Activated CD8-positive, alpha-beta T cell treated with anti-CD3 and anti-CD28 coated beads for 36 hours (primary cell): Measurements from ENCODE around the gene CASKIN2. TPM values are rescaled to one million over a fixed set of nuclear protein-coding genes. Genes with fewer than 3 reads are reported as not detected.
A peak's percentile ranks its signal among the peaks of the same experiment; 100 is the strongest.

Experiments used
- ATAC-seq: fragments of 200-7000 bp; cut with Tn5 transposase; one replicate; pipeline ENCODE4 v1.10.0; 2021; ENCODE audit warnings: mild to moderate bottlenecking, moderate library complexity
- CTCF ChIA-PET: fragments of 350-600 bp; sonication (Branson Sonifier 250); formaldehyde crosslinking; loops from one replicate; lab custom pipeline; 2021; ENCODE audit warnings: antibody characterized with exemption; lab: Charles Lee
- POLR2A ChIA-PET: fragments of 350-600 bp; sonication (Branson Sonifier 250); formaldehyde crosslinking; loops from one replicate; lab custom pipeline; 2021; ENCODE audit warnings: antibody characterized with exemption; lab: Charles Lee
- DNase-seq: peaks from one replicate; pipeline ENCODE4 v3.0.0-alpha.2; 2020
- H3K27ac Mint-ChIP-seq: one replicate; pipeline ENCODE4 v1.8.0; 2021; ENCODE audit warnings: mild to moderate bottlenecking, mixed read lengths
- H3K27me3 Mint-ChIP-seq: one replicate; pipeline ENCODE4 v1.8.0; 2021; ENCODE audit warnings: mixed read lengths
- H3K36me3 Mint-ChIP-seq: one replicate; pipeline ENCODE4 v1.8.0; 2021; ENCODE audit warnings: low read depth, mixed read lengths
- H3K4me1 Mint-ChIP-seq: one replicate; pipeline ENCODE4 v1.8.0; 2021; ENCODE audit warnings: low read depth, mixed read lengths
- H3K4me3 Mint-ChIP-seq: one replicate; pipeline ENCODE4 v1.8.0; 2021; ENCODE audit warnings: mild to moderate bottlenecking, moderate library complexity, mixed read lengths
- H3K9me3 Mint-ChIP-seq: one replicate; pipeline ENCODE4 v1.8.0; 2021; ENCODE audit warnings: mixed read lengths
- intact Hi-C: fragments of 100-400 bp; cut with micrococcal nuclease; formaldehyde crosslinking; loops from one replicate; pipeline ENCODE4 v1.10.0; 2022
- total RNA-seq, 2 experiments: library from RNA; stranded (reverse); gene quantifications; one replicate each; pipeline ENCODE4 v1.2.3, GENCODE V29; 2021
- TF ChIP-seq, protein P1 (sequence below): fragments of 200-600 bp; IDR thresholded peaks from one replicate; pipeline ENCODE4 v1.8.0; 2022; ENCODE audit warnings: antibody characterized with exemption, mild to moderate bottlenecking

The CASKIN2 gene
- total RNA-seq, 2 experiments from 2014 or later, result 2.2 to 2.5 TPM

GRCh38 chr17:75524970-75525805 lies 9.9 kb upstream of the CASKIN2 start, which contains the start of gene LLGL2:
TSS of gene LLGL2 (plus strand) at chr17:75525697. CDS start at chr17:75543427, 17,730 bp downstream.
- peak; percentile 82 for DNase-seq
- TF ChIP-seq, protein P1, sequence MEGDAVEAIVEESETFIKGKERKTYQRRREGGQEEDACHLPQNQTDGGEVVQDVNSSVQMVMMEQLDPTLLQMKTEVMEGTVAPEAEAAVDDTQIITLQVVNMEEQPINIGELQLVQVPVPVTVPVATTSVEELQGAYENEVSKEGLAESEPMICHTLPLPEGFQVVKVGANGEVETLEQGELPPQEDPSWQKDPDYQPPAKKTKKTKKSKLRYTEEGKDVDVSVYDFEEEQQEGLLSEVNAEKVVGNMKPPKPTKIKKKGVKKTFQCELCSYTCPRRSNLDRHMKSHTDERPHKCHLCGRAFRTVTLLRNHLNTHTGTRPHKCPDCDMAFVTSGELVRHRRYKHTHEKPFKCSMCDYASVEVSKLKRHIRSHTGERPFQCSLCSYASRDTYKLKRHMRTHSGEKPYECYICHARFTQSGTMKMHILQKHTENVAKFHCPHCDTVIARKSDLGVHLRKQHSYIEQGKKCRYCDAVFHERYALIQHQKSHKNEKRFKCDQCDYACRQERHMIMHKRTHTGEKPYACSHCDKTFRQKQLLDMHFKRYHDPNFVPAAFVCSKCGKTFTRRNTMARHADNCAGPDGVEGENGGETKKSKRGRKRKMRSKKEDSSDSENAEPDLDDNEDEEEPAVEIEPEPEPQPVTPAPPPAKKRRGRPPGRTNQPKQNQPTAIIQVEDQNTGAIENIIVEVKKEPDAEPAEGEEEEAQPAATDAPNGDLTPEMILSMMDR, result no peak
- Mint-ChIP-seq H3K9me3 (no peaks in the 10 kb centered on the region), H3K4me1 (peaks cover 10% of the 10 kb centered on the region), H3K27ac (no peak within 1 kb of the TSS), H3K27me3 (peaks cover 2% of the 10 kb centered on the region), H3K36me3 (peaks cover 13% of the 10 kb centered on the region), H3K4me3 (peak within 1 kb of the TSS; percentile 69)
- POLR2A ChIA-PET, result interaction anchor here (0.5 to 1.3 kb wide), 4 partner anchors 9 to 60 kb away, joined by 3 to 9 read pairs (median 4); partner anchors contain the start of gene TSEN54
- CTCF ChIA-PET, result interaction anchor here (0.6 to 5.7 kb wide), 6 partner anchors 9 to 567 kb away, joined by 3 to 25 read pairs (median 5); partner anchors contain the start of genes TMEM94 and TSEN54
- intact Hi-C loops, result loop anchor here (10.0 kb wide), 1 partner anchor 60 kb away; the partner anchor contains the start of gene MYO15B
- peak; percentile 95 for ATAC-seq

GRCh38 chr17:75524269-75524969 lies 9.1 kb upstream of the CASKIN2 start:
- peak overlapping the region; percentile 45 for H3K4me3 Mint-ChIP-seq
- no peaks in the 10 kb centered on the region for H3K9me3 Mint-ChIP-seq
- intact Hi-C loops, result loop anchor here (10.0 kb wide), 1 partner anchor 60 kb away; the partner anchor contains the start of gene MYO15B
- ATAC-seq, result no peak
- TF ChIP-seq, protein P1, result no peak
- H3K27me3 Mint-ChIP-seq, result peaks cover 2% of the 10 kb centered on the region
- DNase-seq, result peak; percentile 16
- POLR2A ChIA-PET, result interaction anchor here (0.5 to 1.3 kb wide), 4 partner anchors 8 to 61 kb away, joined by 3 to 9 read pairs (median 4); partner anchors contain the start of gene TSEN54
- CTCF ChIA-PET, result interaction anchor here (0.9 to 5.7 kb wide), 4 partner anchors 8 to 567 kb away, joined by 3 to 25 read pairs (median 12); partner anchors contain the start of gene TSEN54
- H3K27ac Mint-ChIP-seq, result no peak overlapping the region
- H3K4me1 Mint-ChIP-seq, result peaks cover 13% of the 10 kb centered on the region
- H3K36me3 Mint-ChIP-seq, result peaks cover 17% of the 10 kb centered on the region

DNA sequence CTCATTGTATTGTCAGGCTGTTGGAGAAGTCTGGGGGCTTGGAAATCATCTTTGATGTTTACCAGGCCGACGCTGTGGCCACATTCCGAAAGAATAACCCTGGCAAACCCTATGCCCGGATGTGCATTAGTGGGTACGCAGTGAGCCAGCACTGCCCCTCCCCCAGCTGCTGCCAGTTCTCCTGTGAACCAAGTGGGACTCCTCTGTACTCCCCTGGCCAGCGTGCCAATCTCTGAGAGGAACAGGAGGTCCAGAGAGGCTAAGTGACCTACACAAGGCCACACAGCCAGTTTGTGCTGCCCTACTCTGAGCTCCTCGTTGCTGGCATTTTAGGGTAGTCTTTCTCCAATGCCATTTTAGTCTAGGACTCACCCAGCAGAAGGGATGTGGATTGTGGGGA lies 8.3 kb upstream of the CASKIN2 start:
- POLR2A ChIA-PET, result interaction anchor here (1.0 to 1.3 kb wide), 3 partner anchors 11 to 315 kb away, joined by 3 read pairs; no protein-coding TSS in a partner anchor
- H3K4me3 Mint-ChIP-seq, result no peak overlapping the region

GRCh38 chr17:75521951-75522727 lies 6.8 kb upstream of the CASKIN2 start:
- peaks cover 32% of the 10 kb centered on the region for H3K4me1 Mint-ChIP-seq
- ChIA-PET CTCF (interaction anchor here (0.8 to 5.7 kb wide), 4 partner anchors 13 to 408 kb away, joined by 3 to 18 read pairs (median 3); partner anchors contain the start of gene SLC25A19), POLR2A (interaction anchor here (0.6 to 1.3 kb wide), 2 partner anchors 12 to 742 kb away, joined by 3 read pairs; no protein-coding TSS in a partner anchor)
- no peak for DNase-seq
- H3K4me3 Mint-ChIP-seq, result no peak overlapping the region
- peaks cover 36% of the 10 kb centered on the region for H3K36me3 Mint-ChIP-seq
- no peak overlapping the region for H3K27ac Mint-ChIP-seq
- TF ChIP-seq, protein P1, result no peak
- intact Hi-C loops, result loop anchor here (10.0 kb wide), 1 partner anchor 63 kb away; the partner anchor contains the start of gene MYO15B
- peaks cover 2% of the 10 kb centered on the region for H3K27me3 Mint-ChIP-seq
- no peak for ATAC-seq
- no peaks in the 10 kb centered on the region for H3K9me3 Mint-ChIP-seq

More for the DNA sequence above, 8.3 kb upstream of the CASKIN2 start:
- intact Hi-C loops, result loop anchor here (10.0 kb wide), 1 partner anchor 61 kb away; the partner anchor contains the start of gene MYO15B
- CTCF ChIA-PET, result interaction anchor here (3.9 to 5.7 kb wide), 2 partner anchors 7 to 11 kb away, joined by 18 to 25 read pairs; partner anchors contain the start of gene TSEN54
- TF ChIP-seq, protein P1, result no peak
- no peaks in the 10 kb centered on the region for H3K9me3 Mint-ChIP-seq
- peaks cover 2% of the 10 kb centered on the region for H3K27me3 Mint-ChIP-seq
- no peak overlapping the region for H3K27ac Mint-ChIP-seq
- peaks cover 18% of the 10 kb centered on the region for H3K4me1 Mint-ChIP-seq
- peaks cover 23% of the 10 kb centered on the region for H3K36me3 Mint-ChIP-seq
- DNase-seq (no peak), ATAC-seq (no peak)
